K562 (cell line): ENCODE results near the gene GRB2. TPM values are rescaled to one million over a fixed set of nuclear protein-coding genes. Genes with fewer than 3 reads are reported as not detected.

Source experiments
- BDP1 ChIP-seq: IDR thresholded peaks from 3 replicates; pipeline ENCODE4 v1.6.1; 2011; ENCODE audit not compliant: insufficient read length, insufficient read depth
- CXXC5 ChIP-seq: fragments of 250-450 bp; sonication (Bioruptor Pico); IDR thresholded peaks from 2 replicates; pipeline ENCODE4 v1.8.0; 2022; ENCODE audit warnings: inconsistent platforms, mild to moderate bottlenecking, moderate library complexity
- HBP1 ChIP-seq: fragments of 450-650 bp; formaldehyde crosslinking; IDR thresholded peaks from 2 replicates; pipeline ENCODE4 v1.4.0; 2022; ENCODE audit warnings: missing genetic modification characterization
- HCFC1 ChIP-seq: IDR thresholded peaks from 2 replicates; pipeline ENCODE4 v1.6.1; 2012; ENCODE audit warnings: low read depth, low read length, improper control_type of control experiment
- KDM5B ChIP-seq: fragments of 200-600 bp; sonication (generic); IDR thresholded peaks from 2 replicates; pipeline ENCODE4 v1.6.1; 2012; ENCODE audit warnings: low read depth, mild to moderate bottlenecking, moderate library complexity, low read length, control low read depth, inconsistent platforms; ENCODE audit not compliant: insufficient replicate concordance
- POLR2AphosphoS5 ChIP-seq: IDR thresholded peaks from 2 replicates; pipeline ENCODE4 v1.6.1; 2011; ENCODE audit warnings: mild to moderate bottlenecking, low read depth, low read length, moderate library complexity; ENCODE audit not compliant: control insufficient read depth, insufficient read depth
- PPARD ChIP-seq: fragments of 250-450 bp; sonication (Bioruptor Pico); IDR thresholded peaks from 2 replicates; pipeline ENCODE4 v1.8.0; 2022; ENCODE audit warnings: inconsistent platforms, mild to moderate bottlenecking, moderate library complexity
- SIN3B ChIP-seq: fragments of 450-650 bp; IDR thresholded peaks from 2 replicates; pipeline ENCODE4 v1.6.1; 2017; ENCODE audit warnings: low read depth, mild to moderate bottlenecking, moderate library complexity
- THRB ChIP-seq: fragments of 450-650 bp; formaldehyde crosslinking; conservative IDR thresholded peaks from 2 replicates; pipeline ENCODE4 v1.4.0; 2022; ENCODE audit warnings: mild to moderate bottlenecking, missing genetic modification characterization
- TOE1 ChIP-seq, 2 experiments: fragments of 450-650 bp in 1 of 2; sonication (generic) in 1 of 2; formaldehyde crosslinking in 1 of 2; IDR thresholded peaks; 2 replicates each; pipeline versions ENCODE4 v1.7.1 to v1.8.0; 2016 to 2022; ENCODE audit warnings: borderline replicate concordance in 2 of 2, mild to moderate bottlenecking in 2 of 2, antibody characterized with exemption in 1 of 2, inconsistent platforms in 1 of 2, low read depth in 1 of 2, missing genetic modification reagents in 1 of 2, moderate library complexity in 1 of 2
- ZBTB11 ChIP-seq, 3 experiments: fragments of 200-800 bp in 1 of 3; fragments of 250-450 bp in 1 of 3; fragments of 450-650 bp in 1 of 3; sonication (Bioruptor Pico) in 1 of 3; sonication (Bioruptor generic) in 1 of 3; formaldehyde crosslinking in 1 of 3; IDR thresholded peaks; 2 replicates each; pipeline versions ENCODE4 v1.6.1 to v1.8.0; 2016 to 2022; ENCODE audit warnings: mild to moderate bottlenecking in 2 of 3, missing genetic modification characterization in 2 of 3, missing compliant biosample characterization in 1 of 3, moderate library complexity in 1 of 3
- ZMIZ1 ChIP-seq, 2 experiments: fragments of 150-350 bp in 1 of 2; IDR thresholded peaks; 2 replicates each; pipeline ENCODE4 v1.6.1; 2012 to 2016; ENCODE audit warnings: low read depth in 2 of 2, low read length in 2 of 2, mild to moderate bottlenecking in 1 of 2, moderate library complexity in 1 of 2
- polyA plus RNA-seq, 8 experiments: library from polyadenylated mRNA; depleted of rRNA in 4 of 8; stranded (reverse) in 5 of 8; unstranded in 3 of 8; fragments of >200 nt; fragmentation: Nextera tagmentation in 2 of 8; fragmentation: Illumina TruSeq in 1 of 8; extraction: Ambion mirVana in 2 of 8; extraction: Trizol in 1 of 8; gene quantifications; 2 replicates each; pipeline versions ENCODE4 v1.2.1 to v1.2.3, GENCODE V29; 2011 to 2014; ENCODE audit warnings: inconsistent platforms in 1 of 8, missing spikeins in 1 of 8
- total RNA-seq, 7 experiments: library from RNA; depleted of rRNA in 6 of 7; stranded (reverse); fragments of >200 nt in 6 of 7; fragmentation: Illumina TruSeq in 2 of 7; extraction: Trizol in 2 of 7; gene quantifications; 2 replicates each; pipeline versions ENCODE4 v1.2.1 to v1.2.3, GENCODE V29; 2011 to 2021; ENCODE audit warnings: low replicate concordance in 1 of 7

Gene GRB2
- total and polyA plus RNA-seq, 9 of the 15 experiments (the other 6 are each of a cell fraction or from before 2014, with no cell fraction given): 57.2 to 136 (median 84.8) TPM

- TF ChIP-seq POLR2AphosphoS5: peak; percentile 86
- no peak for TF ChIP-seq THRB
- peak; percentile 59 for TF ChIP-seq SIN3B
- TF ChIP-seq HBP1 (CRISPR knock-in tag): no peak
- no peak for TF ChIP-seq BDP1
- peak in 2 of 3 experiments; percentile 6 to 43; a peak in 1 of 6 replicates for TF ChIP-seq ZBTB11 (CRISPR knock-in tag; IDR thresholded peaks at IDR 0.05)
- no peak for TF ChIP-seq PPARD (CRISPR knock-in tag)
- TF ChIP-seq ZMIZ1 (IDR thresholded peaks at IDR 0.05; ENCODE audit: low read depth in 2 of 2, low read length in 2 of 2): no peak
- TF ChIP-seq KDM5B: peak; percentile 79
- TF ChIP-seq CXXC5 (CRISPR knock-in tag): peak; percentile 61
- peak; percentile 50 for TF ChIP-seq HCFC1
- peak; percentile 74 for TF ChIP-seq TOE1 (IDR thresholded peaks at IDR 0.05; ENCODE audit: borderline replicate concordance)
- no peak for TF ChIP-seq TOE1 (CRISPR knock-in tag; IDR thresholded peaks at IDR 0.05; ENCODE audit: borderline replicate concordance, low read depth)
Measured at GRCh38 chr17:75405365-75406221, at the start of gene GRB2 (continued).
